HG02970 (cell line): ENCODE results near the gene FADS2.

Source experiments
- ATAC-seq: cut with Tn5 transposase; IDR thresholded peaks from one replicate; pipeline ENCODE4 v1.9.1; 2021; ENCODE audit warnings: mild to moderate bottlenecking, moderate library complexity, moderate number of reproducible peaks; ENCODE audit not compliant: unreplicated experiment, low FRiP score

FADS2 gene

GRCh38 chr11:61900251-61900650 lies 72.2 kb downstream of the FADS2 start:
- no peak for ATAC-seq

GRCh38 chr11:61901397-61901796 lies 73.3 kb downstream of the FADS2 start:
- no peak for ATAC-seq

GRCh38 chr11:61902313-61902712 lies 74.2 kb downstream of the FADS2 start:
- ATAC-seq: no peak

GRCh38 chr11:61903845-61904244 lies 75.7 kb downstream of the FADS2 start:
- ATAC-seq: no peak

- no peak for ATAC-seq
These were observed 76.5 kb downstream of the FADS2 start for GRCh38 chr11:61904539-61905048.

- no peak for ATAC-seq
These were observed 77.1 kb downstream of the FADS2 start for GRCh38 chr11:61905067-61905696.

GRCh38 chr11:61905801-61906521 lies 77.9 kb downstream of the FADS2 start:
- ATAC-seq: no peak

- no peak for ATAC-seq
These were observed 78.4 kb downstream of the FADS2 start for GRCh38 chr11:61906522-61906909.

- ATAC-seq: no peak
These were observed 79.2 kb downstream of the FADS2 start for GRCh38 chr11:61907282-61907681.

- ATAC-seq: no peak
These were observed 80.0 kb downstream of the FADS2 start for GRCh38 chr11:61907871-61908729.

- ATAC-seq: no peak
These were observed 80.7 kb downstream of the FADS2 start for GRCh38 chr11:61908730-61909316.

GRCh38 chr11:61910187-61911127 lies 82.4 kb downstream of the FADS2 start:
- no peak for ATAC-seq

GRCh38 chr11:61911128-61911700 lies 83.1 kb downstream of the FADS2 start:
- ATAC-seq: no peak

GRCh38 chr11:61911701-61912529 lies 83.8 kb downstream of the FADS2 start:
- no peak for ATAC-seq

GRCh38 chr11:61912530-61912898 lies 84.4 kb downstream of the FADS2 start:
- ATAC-seq: no peak

- ATAC-seq: no peak
These were observed 85.0 kb downstream of the FADS2 start for GRCh38 chr11:61912991-61913698.

- ATAC-seq: no peak
These were observed 85.7 kb downstream of the FADS2 start for GRCh38 chr11:61913699-61914395.
